A172 (cell line): ENCODE data around the gene NFIA. TPM values are rescaled to one million over a fixed set of nuclear protein-coding genes. Genes with fewer than 3 reads are reported as not detected.
A peak's percentile ranks its signal among the peaks of the same experiment; 100 is the strongest.

Experiments used
- DNase-seq: peaks from one replicate; pipeline ENCODE4 v3.0.0-alpha.2; 2015; ENCODE audit warnings: low spot score
- total RNA-seq: library from RNA; depleted of rRNA; stranded (reverse); fragments of >200 nt; shearing (Covaris generic); gene quantifications from 2 replicates; pipeline ENCODE4 v1.2.3, GENCODE V29; 2014

The NFIA gene
- total RNA-seq, 1 experiment from 2014 or later = 0.22 TPM

GRCh38 chr1:61297887-61298286 lies 215.5 kb downstream of the NFIA start:
- no peak for DNase-seq

- DNase-seq = no peak
These were observed 217.1 kb downstream of the NFIA start for GRCh38 chr1:61299463-61299862.

- no peak for DNase-seq
These were observed 218.5 kb downstream of the NFIA start for GRCh38 chr1:61300899-61301298.

- peak; percentile 41 for DNase-seq
These were observed 219.7 kb downstream of the NFIA start for GRCh38 chr1:61301824-61302657.

GRCh38 chr1:61307422-61308142 lies 225.2 kb downstream of the NFIA start:
- no peak for DNase-seq

- no peak for DNase-seq
These were observed 227.7 kb downstream of the NFIA start for GRCh38 chr1:61310057-61310456.

GRCh38 chr1:61310538-61310937 lies 228.2 kb downstream of the NFIA start:
- DNase-seq = no peak

GRCh38 chr1:61313906-61314422 lies 231.6 kb downstream of the NFIA start:
- no peak for DNase-seq

- DNase-seq = no peak
These were observed 232.7 kb downstream of the NFIA start for GRCh38 chr1:61315011-61315410.

GRCh38 chr1:61316493-61316892 lies 234.1 kb downstream of the NFIA start:
- no peak for DNase-seq

GRCh38 chr1:61318319-61319125 lies 236.2 kb downstream of the NFIA start:
- peak; percentile 21 for DNase-seq

- DNase-seq = no peak
These were observed 238.2 kb downstream of the NFIA start for GRCh38 chr1:61320575-61320974.

- DNase-seq = no peak
These were observed 239.8 kb downstream of the NFIA start for GRCh38 chr1:61322008-61322744.

- no peak for DNase-seq
These were observed 240.4 kb downstream of the NFIA start for GRCh38 chr1:61322769-61323168.

GRCh38 chr1:61323681-61324328 lies 241.4 kb downstream of the NFIA start:
- no peak for DNase-seq

- DNase-seq = no peak
These were observed 244.4 kb downstream of the NFIA start for GRCh38 chr1:61326713-61327112.

- no peak for DNase-seq
These were observed 245.1 kb downstream of the NFIA start for GRCh38 chr1:61327436-61327835.

- DNase-seq = no peak
These were observed 247.2 kb downstream of the NFIA start for GRCh38 chr1:61329556-61329955.

GRCh38 chr1:61330018-61330417 lies 247.7 kb downstream of the NFIA start:
- no peak for DNase-seq

- DNase-seq = no peak
These were observed 248.2 kb downstream of the NFIA start for GRCh38 chr1:61330571-61330970.
